ENCODE data around the gene PLOD1.

The PLOD1 gene

DNA sequence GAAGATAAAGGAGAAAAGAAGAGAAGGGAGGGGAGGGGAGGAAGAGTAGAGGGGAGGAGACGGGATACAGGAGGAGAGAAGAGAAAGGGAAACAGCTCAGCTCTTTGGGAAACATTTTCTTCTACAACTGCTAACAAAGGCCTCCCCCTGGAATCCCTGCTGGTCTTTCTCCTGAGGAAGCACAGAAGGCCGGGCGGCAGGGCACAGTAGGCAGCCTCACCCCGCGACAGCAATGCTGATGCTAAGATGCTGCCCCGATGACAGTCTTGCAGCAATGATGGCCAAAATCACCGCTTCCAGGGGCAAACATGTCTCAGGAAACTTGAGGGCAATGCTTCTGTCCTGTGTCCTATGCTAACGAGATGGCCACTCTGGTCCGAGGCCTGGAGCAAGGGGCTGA lies 13.5 kb upstream of the PLOD1 start:
- ATAC-seq: no peak
- TF ChIP-seq ZC3H10 (CRISPR knock-in tag; IDR thresholded peaks at IDR 0.05) (no peak), ESRRG (CRISPR knock-in tag; IDR thresholded peaks at IDR 0.05) (no peak), ZNF8 (CRISPR knock-in tag; IDR thresholded peaks at IDR 0.05) (no peak), OSR1 (CRISPR knock-in tag; IDR thresholded peaks at IDR 0.05) (no peak), GLIS3 (CRISPR knock-in tag; IDR thresholded peaks at IDR 0.05) (no peak), ZNF70 (CRISPR knock-in tag; IDR thresholded peaks at IDR 0.05) (no peak), TCF4 (CRISPR knock-in tag; IDR thresholded peaks at IDR 0.05; ENCODE audit: borderline replicate concordance) (no peak), ZNF565 (CRISPR knock-in tag; conservative IDR thresholded peaks at IDR 0.05; ENCODE audit: low read depth) (no peak), RARB (CRISPR knock-in tag; IDR thresholded peaks at IDR 0.05) (no peak), ARNTL (CRISPR knock-in tag; IDR thresholded peaks at IDR 0.05; ENCODE audit: borderline replicate concordance, low read depth) (no peak), CSDC2 (CRISPR knock-in tag; IDR thresholded peaks at IDR 0.05) (no peak), BACH2 (CRISPR knock-in tag; IDR thresholded peaks at IDR 0.05; ENCODE audit: borderline replicate concordance) (no peak), ZFP30 (CRISPR knock-in tag; IDR thresholded peaks at IDR 0.05) (no peak), PPARA (CRISPR knock-in tag; IDR thresholded peaks at IDR 0.05; ENCODE audit: borderline replicate concordance) (no peak), SNAI2 (CRISPR knock-in tag; IDR thresholded peaks at IDR 0.05) (no peak)
- TF ChIP-seq, protein P1, sequence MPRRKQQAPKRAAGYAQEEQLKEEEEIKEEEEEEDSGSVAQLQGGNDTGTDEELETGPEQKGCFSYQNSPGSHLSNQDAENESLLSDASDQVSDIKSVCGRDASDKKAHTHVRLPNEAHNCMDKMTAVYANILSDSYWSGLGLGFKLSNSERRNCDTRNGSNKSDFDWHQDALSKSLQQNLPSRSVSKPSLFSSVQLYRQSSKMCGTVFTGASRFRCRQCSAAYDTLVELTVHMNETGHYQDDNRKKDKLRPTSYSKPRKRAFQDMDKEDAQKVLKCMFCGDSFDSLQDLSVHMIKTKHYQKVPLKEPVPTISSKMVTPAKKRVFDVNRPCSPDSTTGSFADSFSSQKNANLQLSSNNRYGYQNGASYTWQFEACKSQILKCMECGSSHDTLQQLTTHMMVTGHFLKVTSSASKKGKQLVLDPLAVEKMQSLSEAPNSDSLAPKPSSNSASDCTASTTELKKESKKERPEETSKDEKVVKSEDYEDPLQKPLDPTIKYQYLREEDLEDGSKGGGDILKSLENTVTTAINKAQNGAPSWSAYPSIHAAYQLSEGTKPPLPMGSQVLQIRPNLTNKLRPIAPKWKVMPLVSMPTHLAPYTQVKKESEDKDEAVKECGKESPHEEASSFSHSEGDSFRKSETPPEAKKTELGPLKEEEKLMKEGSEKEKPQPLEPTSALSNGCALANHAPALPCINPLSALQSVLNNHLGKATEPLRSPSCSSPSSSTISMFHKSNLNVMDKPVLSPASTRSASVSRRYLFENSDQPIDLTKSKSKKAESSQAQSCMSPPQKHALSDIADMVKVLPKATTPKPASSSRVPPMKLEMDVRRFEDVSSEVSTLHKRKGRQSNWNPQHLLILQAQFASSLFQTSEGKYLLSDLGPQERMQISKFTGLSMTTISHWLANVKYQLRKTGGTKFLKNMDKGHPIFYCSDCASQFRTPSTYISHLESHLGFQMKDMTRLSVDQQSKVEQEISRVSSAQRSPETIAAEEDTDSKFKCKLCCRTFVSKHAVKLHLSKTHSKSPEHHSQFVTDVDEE (CRISPR knock-in tag; IDR thresholded peaks at IDR 0.05): no peak
- TF ChIP-seq, protein P2, sequence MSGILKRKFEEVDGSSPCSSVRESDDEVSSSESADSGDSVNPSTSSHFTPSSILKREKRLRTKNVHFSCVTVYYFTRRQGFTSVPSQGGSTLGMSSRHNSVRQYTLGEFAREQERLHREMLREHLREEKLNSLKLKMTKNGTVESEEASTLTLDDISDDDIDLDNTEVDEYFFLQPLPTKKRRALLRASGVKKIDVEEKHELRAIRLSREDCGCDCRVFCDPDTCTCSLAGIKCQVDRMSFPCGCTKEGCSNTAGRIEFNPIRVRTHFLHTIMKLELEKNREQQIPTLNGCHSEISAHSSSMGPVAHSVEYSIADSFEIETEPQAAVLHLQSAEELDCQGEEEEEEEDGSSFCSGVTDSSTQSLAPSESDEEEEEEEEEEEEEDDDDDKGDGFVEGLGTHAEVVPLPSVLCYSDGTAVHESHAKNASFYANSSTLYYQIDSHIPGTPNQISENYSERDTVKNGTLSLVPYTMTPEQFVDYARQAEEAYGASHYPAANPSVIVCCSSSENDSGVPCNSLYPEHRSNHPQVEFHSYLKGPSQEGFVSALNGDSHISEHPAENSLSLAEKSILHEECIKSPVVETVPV (CRISPR knock-in tag; IDR thresholded peaks at IDR 0.05): no peak
- TF ChIP-seq, protein P3, sequence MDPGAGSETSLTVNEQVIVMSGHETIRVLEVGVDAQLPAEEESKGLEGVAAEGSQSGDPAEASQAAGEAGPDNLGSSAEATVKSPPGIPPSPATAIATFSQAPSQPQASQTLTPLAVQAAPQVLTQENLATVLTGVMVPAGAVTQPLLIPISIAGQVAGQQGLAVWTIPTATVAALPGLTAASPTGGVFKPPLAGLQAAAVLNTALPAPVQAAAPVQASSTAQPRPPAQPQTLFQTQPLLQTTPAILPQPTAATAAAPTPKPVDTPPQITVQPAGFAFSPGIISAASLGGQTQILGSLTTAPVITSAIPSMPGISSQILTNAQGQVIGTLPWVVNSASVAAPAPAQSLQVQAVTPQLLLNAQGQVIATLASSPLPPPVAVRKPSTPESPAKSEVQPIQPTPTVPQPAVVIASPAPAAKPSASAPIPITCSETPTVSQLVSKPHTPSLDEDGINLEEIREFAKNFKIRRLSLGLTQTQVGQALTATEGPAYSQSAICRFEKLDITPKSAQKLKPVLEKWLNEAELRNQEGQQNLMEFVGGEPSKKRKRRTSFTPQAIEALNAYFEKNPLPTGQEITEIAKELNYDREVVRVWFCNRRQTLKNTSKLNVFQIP (CRISPR knock-in tag; IDR thresholded peaks at IDR 0.05; ENCODE audit: borderline replicate concordance, low read depth): no peak

DNA sequence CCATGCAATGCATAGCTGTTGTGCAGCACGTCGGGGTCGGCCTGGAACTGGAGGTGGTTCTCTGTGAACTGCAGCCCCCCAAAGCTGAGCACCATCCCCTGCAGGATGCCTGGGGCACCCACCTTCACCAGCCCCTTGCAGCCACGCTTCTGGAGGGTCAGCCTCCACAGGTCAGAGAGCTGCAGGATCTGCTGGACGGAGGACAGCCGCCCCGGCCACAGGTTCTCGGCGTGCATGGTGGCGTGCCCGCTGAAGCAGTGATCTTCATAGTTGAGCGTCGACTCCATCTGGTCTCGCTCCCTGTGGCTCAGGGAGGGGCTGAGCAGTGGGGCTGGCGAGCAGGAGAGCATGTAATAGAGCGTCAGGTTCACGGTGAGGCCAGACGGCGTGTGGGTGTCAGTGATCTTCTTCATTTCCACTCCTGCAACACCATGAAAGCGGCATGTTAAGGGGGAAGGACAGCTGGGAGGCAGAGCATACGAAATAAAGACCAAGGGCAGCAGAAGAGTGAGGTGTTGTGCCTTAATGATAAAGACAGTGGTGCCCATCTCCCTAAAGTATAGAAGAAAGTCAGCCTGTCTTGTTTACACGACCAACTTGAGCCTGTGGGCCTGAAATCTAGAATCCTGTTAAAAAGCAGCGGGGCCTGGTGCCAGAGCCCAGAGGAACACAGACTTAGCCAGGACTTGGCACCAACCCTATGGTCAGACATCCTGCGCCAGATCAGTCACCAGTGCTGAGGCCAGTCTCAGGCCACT lies 11.3 kb upstream of the PLOD1 start:
- ATAC-seq: no peak
- TF ChIP-seq GLIS3 (CRISPR knock-in tag; IDR thresholded peaks at IDR 0.05): no peak

DNA sequence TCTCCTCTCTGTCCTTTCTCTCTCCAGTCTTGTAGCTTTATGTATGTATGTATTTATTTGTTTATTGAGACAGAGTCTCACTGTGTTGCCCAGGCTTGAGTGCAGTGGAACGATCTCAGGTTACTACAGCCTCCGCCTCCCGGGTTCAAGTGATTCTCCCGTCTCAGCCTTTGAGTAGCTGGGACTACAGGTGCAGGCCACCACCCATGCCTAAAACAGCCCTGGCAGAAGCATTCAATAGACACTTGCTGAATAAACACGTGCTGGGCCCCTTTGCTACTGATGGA lies 10.7 kb upstream of the PLOD1 start:
- TF ChIP-seq ZNF70 (CRISPR knock-in tag; IDR thresholded peaks at IDR 0.05) (no peak), ZFP30 (CRISPR knock-in tag; IDR thresholded peaks at IDR 0.05) (no peak), ZNF8 (CRISPR knock-in tag; IDR thresholded peaks at IDR 0.05) (no peak), GLIS3 (CRISPR knock-in tag; IDR thresholded peaks at IDR 0.05) (no peak)
- ATAC-seq: no peak

DNA sequence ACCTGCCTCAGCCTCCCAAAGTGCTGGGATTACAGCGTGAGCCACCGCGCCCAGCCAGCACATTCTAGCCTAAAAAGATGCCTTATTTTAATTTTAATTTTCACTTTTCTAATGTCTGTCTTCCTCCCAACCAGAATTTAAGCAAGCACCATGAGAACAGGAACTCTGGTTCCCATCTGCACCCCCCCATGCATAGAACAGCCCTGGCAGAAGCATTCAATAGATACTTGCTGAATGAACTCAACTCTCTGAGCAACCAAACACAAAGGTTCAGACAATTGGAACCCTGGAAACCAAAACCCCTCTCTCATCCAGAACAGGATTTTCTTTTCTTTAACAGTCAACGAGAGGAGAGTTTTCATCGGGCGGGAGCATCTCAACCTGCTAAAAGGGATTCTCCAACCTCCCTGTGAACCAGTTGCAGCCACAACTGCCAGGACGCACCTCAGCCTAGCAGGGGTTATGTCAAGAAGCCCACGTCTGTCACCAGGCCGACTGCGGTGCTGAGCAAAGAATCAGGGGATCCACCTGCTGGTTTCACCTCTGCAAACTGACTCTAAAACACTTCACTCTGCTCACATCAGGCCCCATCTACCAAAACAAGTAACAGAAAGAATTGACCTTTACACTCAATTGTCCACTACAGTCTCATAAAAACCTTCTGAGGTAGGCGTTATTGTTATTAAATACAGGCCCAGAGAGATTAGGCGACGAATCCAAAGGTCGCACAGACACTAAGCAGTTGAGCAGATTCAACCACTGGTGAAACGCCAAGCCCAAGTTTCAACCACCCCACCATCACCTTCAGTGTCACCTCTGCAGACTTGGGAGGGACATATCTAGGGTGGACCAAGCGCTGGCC lies 10.0 kb upstream of the PLOD1 start:
- no peak for ATAC-seq
- TF ChIP-seq ZNF70 (CRISPR knock-in tag; IDR thresholded peaks at IDR 0.05) (no peak), OSR1 (CRISPR knock-in tag; IDR thresholded peaks at IDR 0.05) (no peak), ZNF8 (CRISPR knock-in tag; IDR thresholded peaks at IDR 0.05) (no peak), ARNTL (CRISPR knock-in tag; IDR thresholded peaks at IDR 0.05; ENCODE audit: borderline replicate concordance, low read depth) (no peak), RARB (CRISPR knock-in tag; IDR thresholded peaks at IDR 0.05) (no peak), PPARA (CRISPR knock-in tag; IDR thresholded peaks at IDR 0.05; ENCODE audit: borderline replicate concordance) (no peak), ISL1 (CRISPR knock-in tag; IDR thresholded peaks at IDR 0.05) (no peak), SNAI2 (CRISPR knock-in tag; IDR thresholded peaks at IDR 0.05) (no peak), BACH2 (CRISPR knock-in tag; IDR thresholded peaks at IDR 0.05; ENCODE audit: borderline replicate concordance) (no peak)
- TF ChIP-seq, protein P4, sequence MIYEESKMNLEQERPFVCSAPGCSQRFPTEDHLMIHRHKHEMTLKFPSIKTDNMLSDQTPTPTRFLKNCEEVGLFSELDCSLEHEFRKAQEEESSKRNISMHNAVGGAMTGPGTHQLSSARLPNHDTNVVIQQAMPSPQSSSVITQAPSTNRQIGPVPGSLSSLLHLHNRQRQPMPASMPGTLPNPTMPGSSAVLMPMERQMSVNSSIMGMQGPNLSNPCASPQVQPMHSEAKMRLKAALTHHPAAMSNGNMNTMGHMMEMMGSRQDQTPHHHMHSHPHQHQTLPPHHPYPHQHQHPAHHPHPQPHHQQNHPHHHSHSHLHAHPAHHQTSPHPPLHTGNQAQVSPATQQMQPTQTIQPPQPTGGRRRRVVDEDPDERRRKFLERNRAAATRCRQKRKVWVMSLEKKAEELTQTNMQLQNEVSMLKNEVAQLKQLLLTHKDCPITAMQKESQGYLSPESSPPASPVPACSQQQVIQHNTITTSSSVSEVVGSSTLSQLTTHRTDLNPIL (CRISPR knock-in tag; IDR thresholded peaks at IDR 0.05; ENCODE audit: low read depth): no peak
- TF ChIP-seq, protein P3 (CRISPR knock-in tag; IDR thresholded peaks at IDR 0.05; ENCODE audit: borderline replicate concordance, low read depth): no peak
- TF ChIP-seq, protein P2 (CRISPR knock-in tag; IDR thresholded peaks at IDR 0.05): no peak
- TF ChIP-seq, protein P5, sequence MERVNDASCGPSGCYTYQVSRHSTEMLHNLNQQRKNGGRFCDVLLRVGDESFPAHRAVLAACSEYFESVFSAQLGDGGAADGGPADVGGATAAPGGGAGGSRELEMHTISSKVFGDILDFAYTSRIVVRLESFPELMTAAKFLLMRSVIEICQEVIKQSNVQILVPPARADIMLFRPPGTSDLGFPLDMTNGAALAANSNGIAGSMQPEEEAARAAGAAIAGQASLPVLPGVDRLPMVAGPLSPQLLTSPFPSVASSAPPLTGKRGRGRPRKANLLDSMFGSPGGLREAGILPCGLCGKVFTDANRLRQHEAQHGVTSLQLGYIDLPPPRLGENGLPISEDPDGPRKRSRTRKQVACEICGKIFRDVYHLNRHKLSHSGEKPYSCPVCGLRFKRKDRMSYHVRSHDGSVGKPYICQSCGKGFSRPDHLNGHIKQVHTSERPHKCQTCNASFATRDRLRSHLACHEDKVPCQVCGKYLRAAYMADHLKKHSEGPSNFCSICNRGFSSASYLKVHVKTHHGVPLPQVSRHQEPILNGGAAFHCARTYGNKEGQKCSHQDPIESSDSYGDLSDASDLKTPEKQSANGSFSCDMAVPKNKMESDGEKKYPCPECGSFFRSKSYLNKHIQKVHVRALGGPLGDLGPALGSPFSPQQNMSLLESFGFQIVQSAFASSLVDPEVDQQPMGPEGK (CRISPR knock-in tag; IDR thresholded peaks at IDR 0.05; ENCODE audit: borderline replicate concordance): no peak

Measured in SK-N-SH treated with all-trans-retinoic acid at 6 μM for 48 hours (cell line).